ENCODE data around the gene PTPRF.

PTPRF gene

GRCh38 chr1:43513471-43514173, 17.1 kb upstream of the PTPRF start:
- DNase-seq (ENCODE audit: low spot score), result no peak

GRCh38 chr1:43518935-43519686, 11.6 kb upstream of the PTPRF start:
- DNase-seq (ENCODE audit: low spot score), result no peak

GRCh38 chr1:43520100-43520778, 10.4 kb upstream of the PTPRF start:
- no peak for DNase-seq (ENCODE audit: low spot score)

- DNase-seq (ENCODE audit: low spot score), result no peak
These were observed 9.6 kb upstream of the PTPRF start for GRCh38 chr1:43521078-43521477.

GRCh38 chr1:43521756-43522155, 8.9 kb upstream of the PTPRF start:
- no peak for DNase-seq (ENCODE audit: low spot score)

GRCh38 chr1:43522431-43522775, 8.3 kb upstream of the PTPRF start:
- DNase-seq (ENCODE audit: low spot score), result no peak

GRCh38 chr1:43522776-43523480, 7.8 kb upstream of the PTPRF start:
- no peak for DNase-seq (ENCODE audit: low spot score)

GRCh38 chr1:43524804-43525203, 5.9 kb upstream of the PTPRF start:
- no peak for DNase-seq (ENCODE audit: low spot score)

GRCh38 chr1:43526002-43526401, 4.7 kb upstream of the PTPRF start:
- no peak for DNase-seq (ENCODE audit: low spot score)

GRCh38 chr1:43527111-43527878, 3.4 kb upstream of the PTPRF start:
- no peak for DNase-seq (ENCODE audit: low spot score)

- DNase-seq (ENCODE audit: low spot score), result peak; percentile 89
These were observed 1.4 kb upstream of the PTPRF start for GRCh38 chr1:43529206-43529731.

GRCh38 chr1:43531107-43531905, 623 bp downstream of the PTPRF start:
- DNase-seq (ENCODE audit: low spot score), result no peak

GRCh38 chr1:43531906-43532584, 1.4 kb downstream of the PTPRF start:
- no peak for DNase-seq (ENCODE audit: low spot score)

GRCh38 chr1:43532716-43533115, 2.0 kb downstream of the PTPRF start:
- no peak for DNase-seq (ENCODE audit: low spot score)

- DNase-seq (ENCODE audit: low spot score), result no peak
These were observed 2.9 kb downstream of the PTPRF start for GRCh38 chr1:43533584-43533983.

- DNase-seq (ENCODE audit: low spot score), result no peak
These were observed 3.6 kb downstream of the PTPRF start for GRCh38 chr1:43534256-43534655.

- no peak for DNase-seq (ENCODE audit: low spot score)
These were observed 5.6 kb downstream of the PTPRF start for GRCh38 chr1:43536196-43536863.

GRCh38 chr1:43536864-43537358, 6.2 kb downstream of the PTPRF start:
- no peak for DNase-seq (ENCODE audit: low spot score)

- DNase-seq (ENCODE audit: low spot score), result no peak
These were observed 6.9 kb downstream of the PTPRF start for GRCh38 chr1:43537423-43538142.
